IPS DF 4.7 (cell line): ENCODE measurements around the gene SLC1A3.

Experiments
- DNase-seq: peaks from one replicate; pipeline ENCODE4 v3.0.0-alpha.2; 2013; ENCODE audit warnings: low spot score; ENCODE audit errors: extremely low read depth

The SLC1A3 gene

DNA sequence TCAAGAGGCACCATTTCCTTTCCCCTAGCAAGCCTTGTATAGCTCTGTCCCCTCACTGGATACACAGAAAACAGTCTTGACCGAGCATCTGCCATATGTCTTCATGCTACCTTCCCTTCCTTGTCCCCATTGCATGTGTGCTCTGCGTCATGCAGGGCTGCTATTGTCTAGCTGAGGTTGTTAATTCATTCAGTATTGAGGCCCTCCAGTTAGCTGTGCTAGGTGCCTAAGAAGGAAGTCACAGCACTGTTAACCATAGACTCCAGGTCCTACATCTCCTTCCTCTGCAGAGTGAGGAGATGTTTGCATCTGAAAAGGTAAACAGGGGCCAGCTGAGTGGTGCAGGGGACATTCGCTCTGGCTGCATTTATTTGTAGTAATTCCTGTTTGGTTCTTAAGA is 48.2 kb downstream of the SLC1A3 start:
- no peak for DNase-seq

DNA sequence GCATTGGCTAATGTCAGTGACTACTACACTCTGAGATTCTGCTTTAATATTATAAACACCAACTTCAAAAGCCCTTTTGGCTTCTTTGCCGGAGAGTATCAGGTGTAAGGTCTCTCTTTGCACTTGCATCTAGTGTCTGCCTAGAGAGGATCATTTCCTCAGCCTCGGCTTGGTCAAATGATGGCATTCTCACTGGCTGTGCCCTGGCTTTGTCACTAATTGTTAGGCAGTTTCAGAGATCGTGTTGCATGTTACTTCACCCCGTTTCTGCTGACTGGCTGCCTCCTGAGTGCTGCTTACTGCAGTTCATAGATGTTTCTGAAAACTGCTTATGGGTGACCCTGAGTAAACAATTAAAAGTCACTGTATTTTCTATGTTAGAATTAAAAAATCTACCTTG is 48.8 kb downstream of the SLC1A3 start:
- DNase-seq, result no peak

DNA sequence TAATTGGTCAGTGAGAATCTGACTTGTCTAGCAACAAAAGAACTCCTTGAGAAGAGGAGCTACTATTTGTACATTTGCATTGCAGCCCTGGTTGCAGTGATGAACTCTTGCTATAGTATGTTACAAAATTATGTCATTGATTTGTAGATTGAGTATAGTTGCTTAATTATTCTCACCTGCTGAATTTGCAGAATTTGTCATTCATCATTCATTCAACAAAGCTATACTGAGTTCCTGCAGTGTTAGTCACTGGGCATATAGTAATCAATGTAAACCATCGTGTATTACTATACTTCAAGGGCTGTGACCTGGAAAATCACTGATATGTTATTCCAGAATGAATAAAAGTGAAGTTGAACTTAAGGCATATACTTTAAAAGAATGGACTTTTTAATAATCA is 50.1 kb downstream of the SLC1A3 start:
- no peak for DNase-seq

DNA sequence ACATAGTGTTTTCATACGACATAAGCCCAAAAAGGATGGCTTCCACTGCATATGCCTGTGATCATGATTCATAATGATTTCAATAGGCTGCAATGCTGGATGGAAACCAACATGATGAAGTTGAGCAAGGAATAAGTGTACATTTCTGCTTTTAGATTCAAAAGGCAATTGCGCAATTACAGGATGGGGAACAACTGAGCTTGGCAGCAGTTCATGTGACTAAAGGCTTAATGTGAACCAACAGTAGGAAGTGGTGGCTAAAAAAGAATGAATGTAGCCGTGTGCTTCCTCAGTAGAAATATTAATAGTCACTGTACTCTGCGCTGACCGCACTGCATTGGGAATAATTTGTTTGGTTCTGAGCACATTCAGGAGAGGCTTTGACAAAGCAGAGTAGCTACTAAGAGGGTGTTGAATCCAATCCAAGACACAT is 51.2 kb downstream of the SLC1A3 start:
- DNase-seq, result no peak

DNA sequence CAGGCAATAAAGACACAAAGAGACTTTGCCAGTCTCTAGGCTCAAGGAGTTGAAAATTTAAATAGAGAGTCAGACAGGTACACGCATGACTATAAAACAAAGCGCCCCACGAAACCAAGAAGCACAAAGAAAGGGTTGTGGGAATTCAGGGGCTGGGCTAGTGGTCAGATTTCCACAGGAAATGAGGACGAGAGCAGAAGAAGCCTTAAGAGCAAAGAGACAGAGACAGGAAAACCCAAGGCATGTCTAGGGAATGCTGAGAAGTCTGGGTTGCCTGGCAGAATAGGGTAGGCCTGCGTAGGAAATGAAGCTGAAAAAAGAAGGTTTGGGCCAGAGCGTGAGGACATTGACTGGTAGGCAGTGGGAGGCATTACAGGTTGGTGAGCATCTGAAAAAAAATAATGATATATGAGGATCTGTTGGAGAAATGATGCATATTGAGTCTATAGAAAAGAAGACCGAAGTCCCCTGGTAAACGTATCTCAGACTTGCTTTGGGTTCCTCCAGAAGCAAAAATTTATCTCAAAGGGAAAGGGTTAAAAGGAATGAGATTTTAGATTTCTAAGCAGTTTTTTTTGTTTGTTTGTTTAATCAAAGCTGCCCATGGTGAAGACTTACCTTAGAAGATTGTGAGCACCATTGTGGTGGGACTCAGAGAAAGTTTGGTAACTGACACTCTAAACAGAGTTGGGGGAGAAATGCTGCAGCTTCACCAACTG is 51.8 kb downstream of the SLC1A3 start:
- no peak for DNase-seq

DNA sequence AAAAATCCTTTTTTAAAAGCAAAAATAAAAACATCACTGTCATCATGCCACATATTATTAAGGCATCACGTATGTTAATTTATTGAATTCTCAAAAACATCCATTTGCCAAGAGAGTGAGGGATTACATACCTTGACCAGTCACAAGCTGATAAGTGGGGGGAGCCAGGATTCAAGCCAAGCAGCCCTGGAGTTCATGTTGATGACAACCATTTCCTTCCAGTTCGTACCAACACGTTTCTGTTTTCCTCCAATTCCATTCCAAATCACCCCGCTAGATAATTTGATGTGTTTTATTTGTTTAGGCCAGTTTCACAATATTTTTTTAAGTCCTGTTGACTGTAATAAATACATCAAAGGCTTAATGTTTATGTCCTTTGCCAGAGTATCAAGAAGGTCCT is 53.0 kb downstream of the SLC1A3 start:
- DNase-seq, result no peak

DNA sequence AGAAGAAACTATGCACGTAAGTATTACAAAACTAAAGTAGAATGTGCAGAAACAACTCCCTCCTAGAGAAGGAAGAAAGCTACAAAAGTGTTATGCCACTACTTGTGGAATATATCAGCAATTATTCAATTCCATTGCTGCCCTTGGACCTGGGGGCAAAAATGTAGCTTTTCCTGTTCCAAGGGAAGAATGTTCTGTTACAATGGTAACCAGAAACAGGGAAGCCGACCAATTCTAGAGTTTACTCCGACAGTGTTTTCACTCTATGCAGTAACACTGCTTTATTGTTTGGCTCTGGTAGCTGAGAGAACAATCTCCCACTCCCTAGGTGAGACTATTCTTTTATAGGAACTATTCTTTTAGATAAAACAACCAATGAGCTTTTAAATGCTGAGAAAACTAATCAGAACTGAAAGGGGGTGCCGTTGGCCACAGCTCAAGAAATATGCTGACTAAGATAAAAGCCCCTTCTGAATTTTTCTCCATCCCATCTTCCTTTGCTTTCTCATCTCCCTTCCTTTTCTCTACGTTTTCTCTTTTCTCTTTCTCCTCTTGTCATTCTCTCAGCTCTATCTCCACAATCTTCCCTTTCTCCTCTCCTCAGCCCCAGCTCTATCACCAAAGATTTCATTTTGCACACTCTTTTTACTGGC is 54.1 kb downstream of the SLC1A3 start:
- no peak for DNase-seq

DNA sequence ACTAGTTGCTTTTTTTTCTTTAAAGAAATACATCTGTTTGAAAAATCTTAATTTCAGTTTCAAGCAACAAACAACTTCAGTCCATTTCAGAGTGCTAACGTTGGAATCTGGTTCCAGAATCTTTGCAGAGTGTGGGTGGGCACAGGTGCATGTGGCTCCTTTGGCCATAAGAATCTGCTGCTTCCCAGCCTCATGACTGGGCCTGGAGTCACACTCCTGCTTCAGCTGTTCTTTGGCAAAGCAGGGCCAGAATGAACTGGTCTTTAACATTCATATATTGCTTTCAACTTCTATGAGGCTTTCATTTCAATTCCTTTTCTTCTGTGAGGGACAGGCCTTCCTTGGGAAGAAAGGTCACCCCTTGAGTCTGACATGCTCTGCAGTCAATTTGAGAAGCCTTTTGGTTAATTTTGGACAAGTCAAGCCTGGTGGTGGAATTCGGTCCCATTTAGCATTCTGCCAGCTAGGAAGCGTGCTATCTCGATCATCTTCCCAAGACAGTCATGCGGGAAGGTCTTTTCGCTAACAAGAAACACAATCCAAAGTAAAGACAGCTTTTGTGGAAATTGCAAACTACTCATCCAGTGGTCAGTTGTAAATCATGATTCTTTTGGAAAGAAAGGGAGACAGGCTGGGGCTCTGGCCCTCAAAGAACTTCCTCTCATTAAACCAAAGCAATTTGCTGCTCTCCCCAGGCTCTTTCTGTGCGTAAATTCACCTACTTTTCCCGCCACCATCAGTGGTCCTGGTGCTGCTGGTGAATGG is 55.2 kb downstream of the SLC1A3 start:
- no peak for DNase-seq

DNA sequence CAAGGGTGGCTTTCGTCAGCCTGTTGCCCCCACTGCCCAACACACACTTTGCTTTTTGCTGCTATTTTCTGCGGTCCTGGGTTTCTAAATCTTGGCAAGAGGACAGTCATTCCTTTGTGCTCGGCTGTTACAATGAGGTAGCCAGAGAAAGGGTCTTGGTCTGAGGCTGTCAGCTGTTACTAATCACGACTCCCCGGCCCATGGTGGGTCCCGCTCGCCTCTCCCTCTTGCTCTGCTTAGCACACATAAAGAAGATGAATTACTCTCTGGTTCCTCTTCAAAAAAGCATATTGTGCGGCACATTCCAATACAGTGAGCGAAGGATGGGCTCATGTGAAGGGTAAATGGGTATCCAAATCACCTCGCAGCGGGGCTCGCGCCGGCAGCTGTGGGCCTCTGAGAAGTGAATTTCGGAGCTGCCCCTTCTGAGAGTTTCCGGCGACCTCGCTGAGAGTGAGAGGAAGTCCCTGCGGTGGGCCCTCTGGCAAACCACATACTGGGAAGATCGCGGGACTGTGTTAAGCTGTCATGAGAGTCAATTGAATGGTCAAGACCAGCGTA is 56.0 kb downstream of the SLC1A3 start:
- no peak for DNase-seq

DNA sequence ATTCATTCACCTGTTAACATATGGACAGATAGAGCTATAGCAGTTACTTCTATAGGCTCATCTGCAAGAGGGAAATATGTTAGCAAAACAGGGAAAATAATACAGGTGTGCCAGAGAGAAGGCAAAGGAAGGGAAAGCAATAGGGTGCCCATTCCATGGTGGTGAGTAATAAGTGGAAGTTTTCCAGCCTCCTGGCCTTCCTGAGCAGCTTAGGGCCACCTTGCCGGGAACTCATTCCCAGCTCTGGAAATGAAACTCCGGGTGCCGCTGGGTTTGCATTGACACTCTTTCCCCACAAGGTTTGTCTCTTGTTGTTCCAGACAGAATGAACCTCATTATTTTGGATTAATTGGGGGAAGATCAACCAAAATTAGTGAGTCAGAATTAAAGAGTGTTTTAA is 58.4 kb downstream of the SLC1A3 start:
- no peak for DNase-seq

DNA sequence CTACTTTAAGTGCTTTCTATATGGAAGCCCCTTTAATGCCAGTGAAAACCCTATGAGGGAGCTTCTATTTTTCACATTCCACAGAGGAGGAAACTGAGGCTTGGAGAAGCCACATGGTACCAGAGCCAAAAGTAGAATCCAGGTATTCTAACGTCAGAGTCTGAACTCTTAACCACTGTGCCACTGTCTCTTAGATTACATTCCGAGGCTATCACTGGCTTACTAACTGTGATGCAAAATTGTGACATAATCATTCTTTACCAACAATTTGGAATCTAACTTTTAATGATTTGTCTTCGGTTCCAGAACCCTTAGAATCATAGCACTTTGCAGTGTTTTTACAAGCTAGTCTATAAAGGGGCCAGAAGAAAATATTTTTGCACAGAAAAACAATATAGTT is 59.2 kb downstream of the SLC1A3 start:
- no peak for DNase-seq

DNA sequence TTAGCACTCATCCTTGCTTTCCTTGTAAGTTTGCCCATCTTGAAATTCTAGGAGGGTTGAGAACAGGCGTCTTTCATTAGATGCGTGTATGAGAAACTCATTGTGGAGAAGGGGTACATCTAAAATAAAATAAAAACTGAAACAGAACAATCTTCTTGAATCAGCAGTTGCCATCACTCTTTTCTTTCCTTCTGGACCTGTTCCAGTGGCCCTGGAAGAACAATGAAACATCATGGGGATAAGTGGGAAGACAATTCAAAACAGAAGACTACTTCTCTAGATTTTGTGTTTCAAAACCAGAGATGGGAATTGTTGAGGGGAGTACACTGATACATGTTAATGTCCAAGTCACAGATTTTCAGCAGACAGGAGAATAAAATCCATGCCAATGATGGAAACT is 59.9 kb downstream of the SLC1A3 start:
- DNase-seq, result no peak

DNA sequence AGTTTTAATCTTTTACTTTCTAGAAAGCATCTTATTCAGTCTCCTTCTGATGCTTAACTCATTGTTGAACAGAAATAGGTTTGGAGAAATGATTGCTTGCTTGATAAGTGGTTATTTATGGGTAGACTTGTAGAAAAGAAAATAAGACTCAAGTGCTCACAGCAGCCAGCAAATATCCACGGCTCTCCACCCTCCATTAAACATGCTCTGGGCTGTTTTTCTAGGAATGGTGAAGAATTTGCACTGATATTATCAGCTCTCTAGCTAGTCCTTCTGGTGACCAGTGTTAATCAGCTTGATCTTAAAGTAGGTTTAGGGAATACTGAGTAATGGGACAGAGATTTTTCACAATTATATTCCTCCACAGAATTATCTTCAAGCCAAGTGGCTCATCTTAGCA is 60.6 kb downstream of the SLC1A3 start:
- no peak for DNase-seq

DNA sequence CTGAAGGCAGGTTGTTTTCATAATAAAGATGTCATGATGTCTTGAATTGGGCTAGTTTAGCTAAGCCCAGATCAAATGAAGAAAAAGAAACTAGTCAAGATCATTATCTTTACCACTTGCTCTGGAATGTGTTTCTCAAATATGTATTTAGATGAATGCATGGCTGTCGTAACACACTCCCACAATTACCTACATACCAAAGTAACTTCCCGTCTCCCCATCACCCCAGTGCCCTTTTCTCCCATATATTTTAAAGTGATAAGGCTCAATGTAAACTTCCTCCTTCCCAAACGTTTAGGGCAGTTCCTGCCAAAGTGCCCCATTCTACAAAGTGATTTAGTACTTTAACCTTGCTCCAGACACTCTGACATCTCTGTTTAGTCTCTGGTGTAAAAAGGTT is 61.4 kb downstream of the SLC1A3 start:
- no peak for DNase-seq

DNA sequence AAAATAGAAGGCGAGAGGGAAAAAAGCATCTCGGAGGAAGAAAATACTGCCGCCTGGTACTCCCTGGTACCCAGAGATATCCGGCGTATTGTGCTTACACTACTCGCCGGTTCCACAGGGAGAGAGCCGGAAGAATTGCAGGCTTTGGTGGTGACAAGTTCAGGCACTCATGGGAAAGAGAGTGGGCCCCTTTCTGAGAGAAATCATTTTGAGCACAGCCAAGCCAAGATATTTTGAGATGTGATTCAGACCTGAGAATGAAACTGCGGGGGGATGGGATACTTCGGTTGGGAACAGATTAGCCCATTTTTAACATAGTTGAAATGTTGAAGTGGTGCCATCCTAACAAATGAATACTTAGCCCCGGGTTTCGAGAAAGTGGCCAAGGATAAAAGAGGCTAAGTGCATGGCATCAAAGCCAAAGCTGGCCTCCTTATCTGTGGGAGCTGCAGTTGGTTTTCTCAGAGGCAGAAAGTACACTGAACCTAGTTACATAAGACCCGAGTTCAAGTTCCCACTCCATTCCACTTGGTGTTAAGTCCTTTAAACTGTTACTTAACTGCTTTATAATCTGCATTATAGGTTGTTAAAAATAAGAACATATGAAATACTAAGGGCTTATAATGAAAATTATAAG is 62.7 kb downstream of the SLC1A3 start:
- DNase-seq, result no peak

DNA sequence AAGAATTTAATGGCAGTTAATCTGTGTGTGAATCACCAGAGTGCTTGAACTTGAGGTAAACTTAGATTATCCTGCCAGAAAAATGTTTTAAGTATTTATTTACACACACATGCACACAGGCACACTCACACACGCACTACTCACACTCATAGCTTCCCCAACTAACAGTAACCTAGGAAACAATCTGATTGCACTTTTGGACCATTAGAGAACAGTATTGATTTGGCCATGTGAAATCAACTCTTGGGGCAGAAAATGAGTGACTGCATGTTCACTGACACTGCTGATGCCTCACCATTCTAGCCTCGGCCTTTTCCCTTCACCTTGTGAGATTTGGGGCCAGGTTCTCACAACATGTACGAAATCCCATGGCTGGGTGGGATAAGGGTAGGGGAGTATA is 64.1 kb downstream of the SLC1A3 start:
- DNase-seq, result no peak

DNA sequence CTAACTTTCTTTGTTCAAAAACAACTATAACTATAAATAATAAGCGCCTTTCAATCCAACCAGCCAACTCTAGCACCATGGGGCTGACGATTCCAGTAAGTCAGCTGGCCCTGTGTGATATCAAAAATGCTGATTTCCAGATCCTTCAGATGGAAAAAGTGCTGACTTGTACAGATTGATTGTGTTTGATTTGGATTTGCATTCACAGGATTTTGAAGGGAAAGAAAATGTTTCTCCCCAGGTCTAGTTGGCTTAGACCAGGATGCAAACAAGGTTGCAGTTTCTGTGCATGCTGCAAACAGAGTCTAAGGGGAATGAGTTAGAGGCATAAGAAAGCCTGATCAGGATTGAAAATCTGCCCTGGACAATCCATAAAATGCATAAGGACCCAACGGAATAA is 68.9 kb downstream of the SLC1A3 start:
- DNase-seq, result no peak

DNA sequence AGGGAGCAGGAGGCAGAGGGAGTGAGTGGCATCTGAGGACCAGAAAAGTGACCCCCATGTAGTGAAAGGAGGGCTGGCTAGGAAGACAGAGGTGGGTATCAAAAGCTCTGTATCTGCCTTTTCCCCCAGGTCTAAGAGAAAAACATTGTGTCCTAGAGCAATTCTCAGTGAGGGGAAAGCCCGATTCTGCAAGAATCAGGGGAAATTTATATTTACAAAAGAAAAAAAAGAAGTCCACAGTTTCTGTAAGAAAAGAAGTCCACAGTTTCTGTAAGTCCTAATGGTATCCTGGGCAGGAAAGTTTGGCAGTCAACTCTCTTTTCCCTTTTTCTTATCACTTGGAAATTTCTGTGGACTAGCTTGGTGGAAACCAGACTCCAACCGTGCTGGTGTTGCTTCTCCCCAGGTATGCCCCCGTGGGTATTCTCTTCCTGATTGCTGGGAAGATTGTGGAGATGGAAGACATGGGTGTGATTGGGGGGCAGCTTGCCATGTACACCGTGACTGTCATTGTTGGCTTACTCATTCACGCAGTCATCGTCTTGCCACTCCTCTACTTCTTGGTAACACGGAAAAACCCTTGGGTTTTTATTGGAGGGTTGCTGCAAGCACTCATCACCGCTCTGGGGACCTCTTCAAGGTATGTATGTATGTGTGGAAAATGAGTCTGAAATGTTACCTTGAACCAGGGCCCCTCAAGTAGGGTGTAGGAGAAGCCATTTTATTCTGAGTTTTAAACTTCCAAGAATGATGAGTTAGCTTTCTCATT is 73.0 kb downstream of the SLC1A3 start:
- DNase-seq, result no peak

DNA sequence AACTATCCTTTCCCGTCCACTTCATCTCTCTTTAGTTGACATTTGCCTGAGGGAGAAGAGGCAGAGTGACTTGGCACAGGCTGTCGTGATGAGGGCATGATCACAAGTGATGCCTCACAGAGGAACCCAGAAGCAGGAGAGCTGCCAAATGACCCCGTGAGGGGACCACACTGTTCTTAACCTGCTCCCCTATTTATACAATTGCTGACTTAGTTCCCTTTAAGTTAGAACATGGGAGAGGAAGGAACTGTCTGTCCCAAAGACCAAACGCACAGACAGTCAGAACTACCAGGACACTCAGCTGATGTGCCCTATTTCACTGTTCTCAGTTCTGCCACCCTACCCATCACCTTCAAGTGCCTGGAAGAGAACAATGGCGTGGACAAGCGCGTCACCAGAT is 73.7 kb downstream of the SLC1A3 start:
- no peak for DNase-seq

DNA sequence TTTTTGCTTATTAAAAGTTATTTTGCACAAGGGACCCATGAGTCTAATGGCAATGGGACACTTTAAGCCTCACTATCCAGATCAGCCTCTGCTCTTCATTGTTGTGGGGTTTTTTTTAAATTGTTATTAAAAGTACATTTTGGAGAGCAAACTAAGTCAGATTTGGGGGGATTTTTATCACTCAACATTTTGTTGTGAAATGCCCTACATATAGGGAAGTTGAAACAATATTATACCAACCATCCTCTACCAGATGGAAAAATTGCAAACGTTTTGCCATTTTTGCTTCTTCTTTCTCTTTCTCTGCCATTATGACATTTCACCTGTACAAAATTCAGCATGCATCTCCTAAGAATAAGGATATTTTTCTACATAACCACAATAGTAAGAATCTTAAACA is 75.3 kb downstream of the SLC1A3 start:
- no peak for DNase-seq

DNA sequence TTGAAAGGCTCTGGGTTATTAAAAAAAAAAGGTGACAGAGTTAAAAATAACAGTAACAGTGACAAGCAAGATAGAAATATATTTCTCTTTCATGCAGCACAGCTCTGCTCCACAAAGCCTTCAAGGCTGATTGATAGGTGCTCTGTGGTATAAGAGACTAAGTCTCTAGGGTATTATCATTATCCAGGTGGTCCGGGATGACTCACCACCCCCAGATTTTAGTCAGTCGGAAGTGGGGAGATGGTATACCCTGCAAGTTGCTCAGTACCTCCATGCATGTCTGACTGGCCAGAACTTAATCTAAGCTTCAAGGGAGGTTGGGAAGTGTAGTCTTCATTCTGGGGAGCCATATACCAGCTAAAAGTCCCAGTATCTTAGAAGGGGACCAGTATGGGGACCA is 76.1 kb downstream of the SLC1A3 start:
- no peak for DNase-seq
